Measurements from ENCODE around the gene SPIRE1. TPM values are rescaled to one million over a fixed set of nuclear protein-coding genes. Genes with fewer than 3 reads are reported as not detected.

Gene SPIRE1
- total RNA-seq, 2 experiments from 2014 or later, result 1.3 to 2.9 TPM

- Mint-ChIP-seq H3K36me3 (ENCODE audit: low read depth) (no peaks in the 10 kb centered on the region), H3K4me1 (peaks cover 1% of the 10 kb centered on the region), H3K27ac (no peak overlapping the region), H3K9me3 (no peaks in the 10 kb centered on the region), H3K27me3 (peaks cover 31% of the 10 kb centered on the region), H3K4me3 (no peak overlapping the region)
- DNase-seq, result no peak
- ChIA-PET CTCF (no interaction called here), POLR2A (no interaction called here)
Measured at GRCh38 chr18:12399231-12399630, 258.7 kb downstream of the SPIRE1 start.

- Mint-ChIP-seq H3K4me1 (peaks cover 1% of the 10 kb centered on the region), H3K9me3 (no peaks in the 10 kb centered on the region), H3K27me3 (peaks cover 26% of the 10 kb centered on the region), H3K27ac (no peak overlapping the region), H3K36me3 (ENCODE audit: low read depth) (no peaks in the 10 kb centered on the region), H3K4me3 (no peak overlapping the region)
- DNase-seq, result no peak
- ChIA-PET POLR2A (no interaction called here), CTCF (no interaction called here)
Measured at GRCh38 chr18:12398625-12399024, 259.3 kb downstream of the SPIRE1 start.

- Mint-ChIP-seq H3K36me3 (ENCODE audit: low read depth) (no peaks in the 10 kb centered on the region), H3K27ac (no peak overlapping the region), H3K4me3 (no peak overlapping the region), H3K9me3 (no peaks in the 10 kb centered on the region), H3K4me1 (no peaks in the 10 kb centered on the region), H3K27me3 (peaks cover 23% of the 10 kb centered on the region)
- no peak for DNase-seq
- CTCF ChIA-PET, result no interaction called here
- POLR2A ChIA-PET, result no interaction called here
Measured at GRCh38 chr18:12397793-12398192, 260.1 kb downstream of the SPIRE1 start.

- Mint-ChIP-seq H3K27me3 (peaks cover 20% of the 10 kb centered on the region), H3K9me3 (no peaks in the 10 kb centered on the region), H3K4me3 (no peak overlapping the region), H3K4me1 (no peaks in the 10 kb centered on the region), H3K36me3 (ENCODE audit: low read depth) (no peaks in the 10 kb centered on the region), H3K27ac (no peak overlapping the region)
- POLR2A ChIA-PET, result no interaction called here
- no peak for DNase-seq
- CTCF ChIA-PET, result no interaction called here
Measured at GRCh38 chr18:12397254-12397653, 260.7 kb downstream of the SPIRE1 start.

Other genes with a start within 250 kb of the SPIRE1 start
- 10 to 100 TPM; 16.2 to 19.2 TPM for gene CEP76, start 44.6 kb upstream of the SPIRE1 start, total RNA-seq
- 100 to 1,000 TPM; 112 to 133 TPM for gene PSMG2, start 44.9 kb upstream of the SPIRE1 start, total RNA-seq
- gene PTPN2, start 226.1 kb upstream of the SPIRE1 start, total RNA-seq, result 10 to 100 TPM; 61.0 to 69.7 TPM

All from activated CD4-positive, alpha-beta T cell treated with anti-CD3 and anti-CD28 coated beads, Interleukin-2, amount 10 ng/mL, durations not matched to agents 7 days and 5 days (primary cell).